ENCODE measurements around the gene SENP5.
"Not testable (repeated sequence)": the region's sequence is repeated elsewhere in the genome, so short reads cannot be mapped to it uniquely, and the experiment has no call there.

The SENP5 gene

GRCh38 chr3:196942915-196943277 lies 75.2 kb downstream of the SENP5 start:
- DNase-seq (ENCODE audit: low read depth), result no peak

DNA sequence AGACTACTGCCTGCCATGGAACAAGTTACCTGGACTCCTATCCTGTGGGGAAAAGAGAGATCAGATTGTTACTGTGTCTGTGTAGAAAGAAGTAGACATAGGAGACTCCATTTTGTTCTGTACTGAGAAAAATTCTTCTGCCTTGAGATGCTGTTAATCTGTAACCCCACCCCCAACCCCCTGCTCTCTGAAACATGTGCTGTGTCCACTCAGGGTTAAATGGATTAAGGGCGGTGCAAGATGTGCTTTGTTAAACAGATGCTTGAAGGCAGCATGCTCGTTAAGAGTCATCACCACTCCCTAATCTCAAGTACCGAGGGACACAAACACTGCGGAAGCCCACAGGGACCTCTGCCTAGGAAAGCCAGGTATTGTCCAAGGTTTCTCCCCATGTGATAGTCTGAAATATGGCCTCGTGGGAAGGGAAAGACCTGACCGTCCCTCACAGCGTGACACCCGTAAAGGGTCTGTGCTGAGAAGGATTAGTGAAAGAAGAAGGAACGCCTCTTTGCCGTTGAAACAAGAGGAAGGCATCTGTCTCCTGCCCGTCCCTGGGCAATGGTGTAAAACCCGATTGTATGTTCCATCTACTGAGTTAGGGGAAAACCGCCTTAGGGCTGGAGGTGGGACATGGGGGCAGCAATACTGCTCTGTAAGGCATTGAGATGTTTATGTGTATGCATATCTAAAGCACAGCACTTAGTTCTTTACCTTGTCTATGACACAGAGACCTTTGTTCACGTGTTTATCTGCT lies 76.5 kb downstream of the SENP5 start:
- not testable (repeated sequence) for DNase-seq (ENCODE audit: low read depth)

- no peak for DNase-seq (ENCODE audit: low read depth)
These were observed 79.6 kb downstream of the SENP5 start for GRCh38 chr3:196947136-196947859.

GRCh38 chr3:196947860-196948441 lies 80.2 kb downstream of the SENP5 start:
- no peak for DNase-seq (ENCODE audit: low read depth)

DNA sequence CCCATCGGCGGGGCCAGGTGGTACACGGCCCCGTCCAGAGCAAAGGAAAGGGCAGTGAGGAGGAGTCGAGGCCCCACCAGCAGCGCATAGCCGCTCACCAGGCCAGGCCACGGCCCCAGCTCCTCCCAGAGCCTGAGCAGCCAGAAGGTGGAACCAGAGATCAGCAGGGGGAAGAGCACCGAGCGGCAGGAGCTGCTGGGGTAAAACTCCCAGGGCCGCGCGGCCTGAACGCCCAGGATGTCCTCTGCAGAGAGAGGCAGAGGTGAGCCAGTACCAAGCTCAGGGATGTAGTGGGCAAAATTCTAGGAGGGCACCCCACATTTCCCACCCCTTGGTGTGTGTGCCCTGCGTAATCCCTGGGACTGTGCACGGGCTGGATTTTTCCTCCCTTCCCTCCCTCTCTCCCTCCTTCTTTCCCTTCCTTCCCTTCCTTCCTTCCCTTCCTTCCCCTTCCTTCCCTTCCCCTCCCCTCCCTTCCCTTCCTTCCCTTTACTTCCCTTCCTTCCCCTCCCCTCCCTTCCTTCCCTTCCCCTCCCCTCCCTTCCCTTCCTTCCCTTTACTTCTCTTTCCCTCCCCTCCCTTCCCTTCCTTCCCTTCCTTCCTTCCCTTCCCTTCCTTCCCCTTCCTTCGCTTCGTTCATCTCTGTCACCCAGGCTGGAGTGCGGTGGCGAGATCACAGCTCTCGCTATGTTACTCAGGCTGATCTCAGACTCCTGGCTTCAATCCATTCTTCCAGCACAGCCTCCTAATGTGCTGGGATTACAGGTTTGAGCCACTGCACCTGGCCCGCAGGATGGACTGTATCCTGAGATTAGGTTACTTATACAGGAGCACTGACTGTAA lies 80.9 kb downstream of the SENP5 start:
- no peak for DNase-seq (ENCODE audit: low read depth)

- no peak for DNase-seq (ENCODE audit: low read depth)
These were observed 81.5 kb downstream of the SENP5 start for GRCh38 chr3:196949285-196949619.

- no peak for DNase-seq (ENCODE audit: low read depth)
These were observed 82.0 kb downstream of the SENP5 start for GRCh38 chr3:196949750-196950149.

DNA sequence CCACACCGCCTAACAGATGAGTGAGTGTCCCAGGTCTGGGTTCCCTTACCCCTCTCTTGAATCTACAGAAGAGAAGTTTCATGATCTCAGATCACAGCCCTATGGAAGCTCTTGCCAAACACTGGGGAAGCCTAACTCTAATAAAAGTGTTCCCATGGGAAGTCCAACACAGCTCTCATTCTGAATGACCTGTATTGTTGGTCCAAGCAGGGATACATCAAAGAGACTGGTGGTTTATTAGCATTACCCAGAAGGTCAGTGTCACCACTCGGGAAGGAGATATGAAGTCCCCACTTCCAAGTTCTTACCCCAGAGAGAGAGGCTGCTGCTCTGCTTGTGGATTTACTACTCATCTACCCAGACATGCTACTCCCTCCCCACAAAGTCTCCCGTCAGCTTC lies 83.7 kb downstream of the SENP5 start:
- DNase-seq (ENCODE audit: low read depth), result no peak

DNA sequence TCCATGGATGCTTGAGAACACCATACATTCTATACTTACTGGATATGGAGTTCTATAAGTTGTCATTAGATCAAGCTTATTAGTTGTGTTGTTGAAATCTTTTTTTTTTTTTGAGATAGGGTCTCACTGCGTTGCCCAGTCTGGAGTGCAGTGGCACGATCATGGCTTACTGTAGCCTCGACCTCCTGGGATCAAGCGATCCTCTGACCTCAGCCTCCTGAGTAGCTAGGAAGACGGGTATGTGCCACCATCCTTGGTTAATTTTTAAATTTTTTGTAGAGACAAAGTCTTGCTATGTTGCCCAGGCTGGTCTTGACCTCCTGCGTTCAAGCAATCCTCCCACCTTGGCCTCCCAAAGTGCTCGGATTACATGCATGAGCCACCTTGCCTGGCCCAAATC lies 87.1 kb downstream of the SENP5 start:
- no peak for DNase-seq (ENCODE audit: low read depth)

- DNase-seq (ENCODE audit: low read depth), result no peak
These were observed 94.6 kb downstream of the SENP5 start for GRCh38 chr3:196962108-196962929.

DNA sequence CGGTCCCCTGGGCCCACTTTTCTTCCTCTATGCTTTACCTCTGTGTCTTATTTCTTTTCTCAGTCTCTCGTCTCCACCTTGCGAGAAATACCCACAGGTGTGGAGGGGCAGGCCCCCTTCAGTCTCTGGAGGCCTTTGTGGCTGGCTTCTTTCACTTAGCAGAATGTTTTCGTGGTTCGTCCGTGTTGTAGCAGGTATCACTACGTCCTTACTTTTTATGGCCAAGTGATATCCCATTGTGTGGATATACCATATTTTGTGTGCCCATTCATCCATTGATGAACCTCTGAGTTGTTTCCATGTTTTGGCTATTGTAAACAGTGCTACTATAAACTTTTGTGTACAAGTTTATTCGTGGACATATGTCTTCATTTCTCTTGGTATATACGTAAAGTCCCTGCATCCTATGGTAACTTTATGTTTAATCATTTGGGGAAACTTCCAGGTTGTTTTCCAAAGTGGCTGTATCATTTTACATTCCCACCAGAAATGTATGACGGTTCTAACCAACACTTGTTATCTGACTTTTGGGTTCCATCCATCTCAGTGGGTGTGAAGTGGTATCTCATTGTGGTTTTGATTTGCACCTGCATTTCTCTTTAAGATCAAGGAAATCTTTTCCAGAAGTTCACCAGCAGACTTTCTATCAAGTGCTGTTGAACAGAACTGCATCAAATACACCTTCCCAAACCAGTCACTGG lies 95.4 kb downstream of the SENP5 start:
- DNase-seq (ENCODE audit: low read depth), result no peak

GRCh38 chr3:196963631-196963953 lies 95.9 kb downstream of the SENP5 start:
- no peak for DNase-seq (ENCODE audit: low read depth)

GRCh38 chr3:196965112-196965803 lies 97.5 kb downstream of the SENP5 start:
- no peak for DNase-seq (ENCODE audit: low read depth)

GRCh38 chr3:196965804-196966173 lies 98.1 kb downstream of the SENP5 start:
- no peak for DNase-seq (ENCODE audit: low read depth)

DNA sequence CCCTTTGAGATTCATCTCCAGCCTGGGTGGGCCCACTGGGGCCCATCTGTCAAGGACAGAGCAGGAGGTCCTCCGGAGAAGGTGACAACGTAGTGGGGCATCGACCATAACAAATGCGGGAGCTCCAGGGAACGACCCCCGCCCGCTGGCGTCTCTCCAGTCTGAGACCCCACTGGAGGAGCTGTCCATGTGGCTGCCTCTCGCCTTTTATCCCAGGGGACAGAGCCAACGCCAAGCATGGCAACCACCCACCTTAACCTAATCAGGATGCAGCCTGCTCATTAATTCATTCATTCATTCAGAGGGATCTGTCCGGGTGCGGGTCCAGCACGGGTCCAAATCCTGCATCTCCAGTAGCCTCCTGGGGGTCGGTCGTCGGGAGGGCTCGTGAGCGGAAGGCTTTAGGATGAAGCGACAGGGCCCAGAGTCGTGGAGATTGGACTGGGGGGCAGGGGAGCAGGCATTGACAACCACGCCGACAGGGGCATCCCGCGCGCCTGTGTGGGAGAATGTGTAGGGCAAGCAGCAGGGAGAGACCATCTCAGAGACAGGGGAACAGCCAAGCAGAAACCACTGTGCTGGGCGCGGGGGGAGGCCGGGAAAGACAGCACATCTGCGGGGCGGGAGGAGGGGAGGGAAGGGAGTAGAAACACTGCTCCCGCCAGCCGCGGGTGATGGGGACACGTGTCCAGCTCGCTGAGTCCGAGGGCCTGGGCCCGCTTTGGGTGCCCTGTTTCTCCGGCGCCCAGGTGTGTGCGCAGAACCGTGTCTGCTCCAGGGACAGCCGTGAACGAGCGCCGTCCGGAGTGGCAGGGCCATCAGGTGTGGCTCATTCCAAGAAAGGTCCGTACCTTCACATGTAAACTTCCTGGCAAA lies 99.0 kb downstream of the SENP5 start:
- DNase-seq (ENCODE audit: low read depth), result no peak

GRCh38 chr3:196967412-196968232 lies 99.9 kb downstream of the SENP5 start:
- DNase-seq (ENCODE audit: low read depth), result no peak

DNA sequence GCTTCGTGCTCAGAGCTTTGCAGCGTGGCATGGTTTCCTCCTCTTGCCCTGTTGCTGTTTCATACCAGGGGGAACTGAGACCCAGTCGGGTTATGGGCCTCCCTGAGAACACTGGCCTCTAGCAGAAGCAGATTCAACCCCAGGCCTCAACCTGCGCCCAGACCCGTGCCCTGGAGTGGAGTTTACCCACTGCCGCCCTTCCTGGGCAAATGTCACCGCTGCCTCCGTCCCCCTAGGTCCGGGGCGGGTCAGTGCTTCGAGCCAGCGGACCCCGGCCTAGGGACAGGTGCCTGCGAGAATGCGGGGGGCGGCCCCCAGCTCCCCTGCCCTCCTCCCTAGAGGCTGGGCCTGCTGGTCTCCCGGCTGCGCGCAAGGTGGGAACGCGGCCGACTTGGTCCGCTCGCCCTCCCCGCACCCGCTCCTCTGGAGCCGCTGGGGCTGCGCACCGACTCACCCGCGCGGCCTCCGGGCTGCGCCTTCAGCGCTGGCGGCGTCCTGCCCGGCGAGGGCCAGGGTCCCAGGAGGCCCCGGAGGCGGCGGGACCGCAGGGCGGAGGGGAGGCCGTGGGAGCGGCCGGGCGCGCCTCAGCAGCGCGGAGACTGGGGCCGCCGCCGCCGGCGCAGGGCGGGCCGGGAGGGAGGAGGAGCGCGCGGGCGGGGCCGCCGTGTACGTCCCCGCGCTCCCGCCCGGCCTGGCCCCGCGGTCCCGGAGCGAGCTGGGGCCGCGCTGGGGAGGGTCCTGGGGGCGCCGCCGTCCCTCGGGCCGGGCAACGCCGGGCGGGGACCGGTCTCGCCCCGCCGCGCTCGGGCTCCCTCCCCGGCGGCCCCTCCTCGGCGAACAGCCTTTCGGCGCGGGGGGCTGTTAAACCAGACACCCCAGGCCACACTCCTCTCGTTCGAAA lies 100.8 kb downstream of the SENP5 start, which contains the start of gene PIGZ:
PIGZ (minus strand) TSS at position 601 of the 901 bp plus-strand sequence. CDS start 16,802 bp downstream, outside the sequence.
- no peak for DNase-seq (ENCODE audit: low read depth)

Measured in activated T-helper 9 cell treated with anti-CD3 and anti-CD28 coated beads, Interleukin-2, amount 50 U/mL, for 16 hours (primary cell).